ENCODE results near the gene GABBR2. TPM values are rescaled to one million over a fixed set of nuclear protein-coding genes. Genes with fewer than 3 reads are reported as not detected.

Gene GABBR2
- total and polyA plus RNA-seq, 2 of the 8 experiments (the other 6 are each of a cell fraction or from before 2014, with no cell fraction given): 0.50 to 1.2 TPM

- TF ChIP-seq RAD21 (IDR thresholded peaks at IDR 0.05 in 1 of 2, conservative IDR thresholded peaks at IDR 0.05 in 1 of 2; ENCODE audit: low read depth in 2 of 2, low read length in 2 of 2) (no peak), ZNF274 (IDR thresholded peaks at IDR 0.05; ENCODE audit: borderline replicate concordance, extremely low read depth, low read length) (no peak), RFX5 (IDR thresholded peaks at IDR 0.05; ENCODE audit: borderline replicate concordance, low read depth, low read length) (no peak), TBP (IDR thresholded peaks at IDR 0.05; ENCODE audit: low read depth, low read length) (no peak), NRF1 (IDR thresholded peaks at IDR 0.05; ENCODE audit: low read depth, low read length) (no peak), SIX5 (IDR thresholded peaks at IDR 0.05; ENCODE audit: low read depth, low read length) (no peak)
Measured at GRCh38 chr9:98370976-98371315, 337.8 kb downstream of the GABBR2 start (continued).

Measured in H1 (cell line).